Keratinocyte (primary cell): ENCODE measurements around the gene MAP7. TPM values are rescaled to one million over a fixed set of nuclear protein-coding genes. Genes with fewer than 3 reads are reported as not detected.

Experiments
- DNase-seq: peaks from one replicate; pipeline ENCODE4 v3.0.0-alpha.2; 2011; ENCODE audit warnings: low read depth, missing footprints, low spot score
- FAIRE-seq: peaks from 2 replicates; lab custom pipeline; 2011; peaks lifted over from hg19 to GRCh38; lab: Jason Lieb, UNC
- H2AFZ ChIP-seq: 2 replicates; pipeline ENCODE4 v1.6.0; 2012; ENCODE audit warnings: low read length, control low read depth, inconsistent platforms; ENCODE audit not compliant: control insufficient read depth
- H3K27ac ChIP-seq: 2 replicates; pipeline ENCODE4 v1.5.1; 2011; ENCODE audit warnings: low read length; ENCODE audit not compliant: control insufficient read depth, insufficient read depth
- H3K27me3 ChIP-seq: 3 replicates; pipeline ENCODE4 v1.6.0; 2011; ENCODE audit warnings: low read length; ENCODE audit not compliant: control insufficient read depth, insufficient read depth; ENCODE audit errors: extremely low read depth
- H3K36me3 ChIP-seq, 2 experiments: 2 replicates in 1 of 2; 3 replicates in 1 of 2; pipeline ENCODE4 v1.5.1; 2011; ENCODE audit warnings: low read length in 2 of 2, mild to moderate bottlenecking in 1 of 2; ENCODE audit not compliant: control insufficient read depth in 2 of 2, insufficient read depth in 2 of 2; ENCODE audit errors: extremely low read depth in 1 of 2
- H3K4me1 ChIP-seq: 3 replicates; pipeline ENCODE4 v1.5.1; 2011; ENCODE audit warnings: low read length; ENCODE audit not compliant: control insufficient read depth, insufficient read depth; ENCODE audit errors: extremely low read depth
- H3K4me2 ChIP-seq: 3 replicates; pipeline ENCODE4 v1.6.0; 2011; ENCODE audit warnings: low read depth, low read length; ENCODE audit not compliant: control insufficient read depth, insufficient read depth; ENCODE audit errors: extremely low read depth
- H3K4me3 ChIP-seq, 3 experiments: fragments of 200-600 bp in 1 of 3; sonication (generic) in 1 of 3; 2 replicates in 2 of 3; 3 replicates in 1 of 3; pipeline ENCODE4 v1.5.1; 2011 to 2016; ENCODE audit warnings: low read length in 3 of 3, mild to moderate bottlenecking in 3 of 3, control low read depth in 2 of 3, inconsistent platforms in 1 of 3, low read depth in 1 of 3, mixed read lengths in 1 of 3, mixed run types in 1 of 3, moderate library complexity in 1 of 3; ENCODE audit not compliant: control insufficient read depth in 2 of 3, insufficient read depth in 2 of 3; ENCODE audit errors: extremely low read depth in 1 of 3
- H3K79me2 ChIP-seq: 2 replicates; pipeline ENCODE4 v1.6.0; 2012; ENCODE audit warnings: low read length; ENCODE audit not compliant: control insufficient read depth, insufficient read depth
- H3K9ac ChIP-seq: 3 replicates; pipeline ENCODE4 v1.6.0; 2011; ENCODE audit warnings: low read length; ENCODE audit not compliant: control insufficient read depth, insufficient read depth; ENCODE audit errors: extremely low read depth
- H3K9me1 ChIP-seq: 3 replicates; pipeline ENCODE4 v1.6.0; 2011; ENCODE audit warnings: low read length; ENCODE audit not compliant: control insufficient read depth, insufficient read depth; ENCODE audit errors: extremely low read depth
- H3K9me3 ChIP-seq: 2 replicates; pipeline ENCODE4 v1.5.1; 2012; ENCODE audit warnings: low read depth, low read length; ENCODE audit not compliant: control insufficient read depth
- H4K20me1 ChIP-seq: 3 replicates; pipeline ENCODE4 v1.6.0; 2011; ENCODE audit warnings: low read length; ENCODE audit not compliant: control insufficient read depth, insufficient read depth; ENCODE audit errors: extremely low read depth
- CTCF ChIP-seq, 3 experiments: IDR thresholded peaks in 1 of 3; conservative IDR thresholded peaks in 1 of 3; optimal IDR thresholded peaks in 1 of 3; 2 replicates in 2 of 3; 3 replicates in 1 of 3; pipeline versions ENCODE3 to v1.5.1; 2011; ENCODE audit warnings: low read length in 3 of 3, mild to moderate bottlenecking in 3 of 3, moderate library complexity in 2 of 3, control low read depth in 1 of 3, inconsistent platforms in 1 of 3; ENCODE audit not compliant: insufficient read depth in 2 of 3; ENCODE audit errors: extremely low read depth in 1 of 3
- EZH2 ChIP-seq: IDR thresholded peaks from one replicate; pipeline ENCODE4 v1.6.1; 2012; ENCODE audit warnings: inconsistent platforms, mild to moderate bottlenecking, low read length, moderate library complexity
- dilution Hi-C: fragments of 300-500 bp; cut with MboI; formaldehyde crosslinking; loops from one replicate; pipeline ENCODE4 v1.7.0; 2020; ENCODE audit warnings: low sequenced_read_pairs; ENCODE audit not compliant: extremely low pct_ligation_motif_present
- polyA plus RNA-seq, 5 experiments: library from polyadenylated mRNA; depleted of rRNA in 3 of 5; stranded (reverse) in 3 of 5; stranded (forward) in 1 of 5; unstranded in 1 of 5; fragments of >200 nt; gene quantifications; 1 replicate in 1 of 5; 2 replicates in 3 of 5; 3 replicates in 1 of 5; pipeline versions ENCODE4 v1.2.1 to v1.2.3, GENCODE V29; 2011 to 2012; ENCODE audit warnings: missing spikeins in 2 of 5, low read depth in 1 of 5, low replicate concordance in 1 of 5

MAP7 gene
- polyA plus RNA-seq, 1 donor (not counting 4 experiments of a cell fraction or from before 2014, with no cell fraction given): 11.8 TPM

- H3K4me2 ChIP-seq: no peak overlapping the region
- H3K79me2 ChIP-seq: no peaks in the 10 kb centered on the region
- dilution Hi-C loops: no loop called here
- DNase-seq (no peak), FAIRE-seq (no peak)
- no peaks in the 10 kb centered on the region for H3K4me1 ChIP-seq
- H3K27ac ChIP-seq: no peak overlapping the region
- TF ChIP-seq CTCF (optimal IDR thresholded peaks at IDR 0.05 in 1 of 3, IDR thresholded peaks at IDR 0.05 in 1 of 3, conservative IDR thresholded peaks at IDR 0.05 in 1 of 3; ENCODE audit: extremely low read depth in 1 of 3, insufficient read depth in 2 of 3, low read length in 3 of 3): no peak
- TF ChIP-seq EZH2: no peak
- peaks cover 2% of the 10 kb centered on the region for H3K9me3 ChIP-seq
- no peaks in the 10 kb centered on the region for H3K27me3 ChIP-seq
- H3K4me3 ChIP-seq: no peak overlapping the region
- no peaks in the 10 kb centered on the region for H4K20me1 ChIP-seq
- no peak overlapping the region for H2AFZ ChIP-seq
- H3K9ac ChIP-seq: no peak overlapping the region
- no peaks in the 10 kb centered on the region for H3K9me1 ChIP-seq
- H3K36me3 ChIP-seq: no peaks in the 10 kb centered on the region
Measured at GRCh38 chr6:136571065-136571464, 20.8 kb upstream of the MAP7 start.

GRCh38 chr6:136568129-136568528 lies 17.9 kb upstream of the MAP7 start:
- H3K27ac ChIP-seq: no peak overlapping the region
- no peak overlapping the region for H3K4me3 ChIP-seq
- H4K20me1 ChIP-seq: no peaks in the 10 kb centered on the region
- H3K9me3 ChIP-seq: peaks cover 2% of the 10 kb centered on the region
- FAIRE-seq (no peak), DNase-seq (no peak)
- H3K9ac ChIP-seq: no peak overlapping the region
- no peak overlapping the region for H3K4me2 ChIP-seq
- no peaks in the 10 kb centered on the region for H3K27me3 ChIP-seq
- no peak for TF ChIP-seq CTCF (optimal IDR thresholded peaks at IDR 0.05 in 1 of 3, IDR thresholded peaks at IDR 0.05 in 1 of 3, conservative IDR thresholded peaks at IDR 0.05 in 1 of 3; ENCODE audit: extremely low read depth in 1 of 3, insufficient read depth in 2 of 3, low read length in 3 of 3)
- TF ChIP-seq EZH2: no peak
- H3K79me2 ChIP-seq: no peaks in the 10 kb centered on the region
- H2AFZ ChIP-seq: no peak overlapping the region
- H3K4me1 ChIP-seq: peaks cover 10% of the 10 kb centered on the region
- H3K36me3 ChIP-seq: no peaks in the 10 kb centered on the region
- dilution Hi-C loops: no loop called here
- no peaks in the 10 kb centered on the region for H3K9me1 ChIP-seq
